Panc1 (cell line): ENCODE measurements around the gene GNS. TPM values are rescaled to one million over a fixed set of nuclear protein-coding genes. Genes with fewer than 3 reads are reported as not detected.

Experiments used
- ATAC-seq: fragments of 200-7000 bp; cut with Tn5 transposase; 2 replicates; pipeline ENCODE4 v1.9.1; 2020; ENCODE audit warnings: mild to moderate bottlenecking, moderate library complexity
- BruUV-seq: library from RNA; stranded (reverse); fragments of 400-500 nt; replicated peaks from 2 replicates; lab custom pipeline; 2021; lab: Mats Ljungman, UMichigan
- CTCF ChIA-PET: fragments of 300-600 bp; sonication (Branson Sonifier 250); formaldehyde crosslinking; loops from one replicate; lab custom pipeline; 2022; ENCODE audit warnings: antibody characterized with exemption; lab: Charles Lee
- POLR2A ChIA-PET: fragments of 300-600 bp; sonication (Branson Sonifier 250); formaldehyde crosslinking; loops from one replicate; lab custom pipeline; 2022; ENCODE audit warnings: antibody characterized with exemption; lab: Charles Lee
- DNase-seq: peaks from one replicate; pipeline ENCODE4 v3.0.0-alpha.2; 2010; ENCODE audit warnings: low read depth, low spot score
- H3K27ac ChIP-seq: 2 replicates; pipeline ENCODE4 v1.5.1; 2011; ENCODE audit warnings: mild to moderate bottlenecking, low read length, inconsistent platforms
- H3K27me3 ChIP-seq: fragments of 200-500 bp; sonication (Bioruptor generic); 2 replicates; pipeline ENCODE4 v1.6.0; 2014; ENCODE audit warnings: low read length, inconsistent platforms; ENCODE audit not compliant: control insufficient read depth, insufficient read depth
- H3K36me3 ChIP-seq: fragments of 200-500 bp; sonication (Bioruptor generic); 2 replicates; pipeline ENCODE4 v1.5.1; 2014; ENCODE audit warnings: inconsistent platforms, mild to moderate bottlenecking, low read length, moderate library complexity; ENCODE audit not compliant: control insufficient read depth, insufficient read depth
- H3K4me1 ChIP-seq: 2 replicates; pipeline ENCODE4 v1.5.1; 2011; ENCODE audit warnings: inconsistent platforms, mild to moderate bottlenecking, low read length, moderate library complexity; ENCODE audit not compliant: control insufficient read depth, insufficient read depth
- H3K4me3 ChIP-seq, 2 experiments: 2 replicates each; pipeline ENCODE4 v1.5.1; 2011 to 2012; ENCODE audit warnings: low read depth in 2 of 2, low read length in 2 of 2, mild to moderate bottlenecking in 2 of 2, inconsistent platforms in 1 of 2, moderate library complexity in 1 of 2
- H3K9me3 ChIP-seq: fragments of 200-500 bp; sonication (Bioruptor generic); 2 replicates; pipeline ENCODE4 v1.5.1; 2014; ENCODE audit warnings: low read depth, mild to moderate bottlenecking, inconsistent platforms, low read length, moderate library complexity; ENCODE audit not compliant: control insufficient read depth, insufficient read depth
- POLR2AphosphoS5 ChIP-seq: IDR thresholded peaks from 2 replicates; pipeline ENCODE4 v1.6.1; 2012; ENCODE audit warnings: mild to moderate bottlenecking, low read depth, low read length, moderate library complexity
- SIN3A ChIP-seq: IDR thresholded peaks from 2 replicates; pipeline ENCODE4 v1.6.1; 2012; ENCODE audit warnings: low read depth, mild to moderate bottlenecking, low read length, moderate library complexity, borderline replicate concordance; ENCODE audit not compliant: insufficient read depth
- TCF7L2 ChIP-seq: IDR thresholded peaks from 2 replicates; pipeline ENCODE4 v1.6.1; 2011; ENCODE audit warnings: mild to moderate bottlenecking, low read depth, low read length, inconsistent platforms
- in situ Hi-C: cut with HindIII; loops from 2 replicates; pipeline ENCODE4 v1.10.0; 2016; ENCODE audit warnings: low sequenced_read_pairs, low pct_unique_long_range_greater_than_20kb
- intact Hi-C: fragments of 100-400 bp; cut with micrococcal nuclease; formaldehyde crosslinking; loops from one replicate; pipeline ENCODE4 v1.10.0; 2022; ENCODE audit not compliant: unreplicated experiment
- total RNA-seq: library from RNA; stranded (reverse); gene quantifications from one replicate; pipeline ENCODE4 v1.2.1, GENCODE V29; 2021; ENCODE audit not compliant: unreplicated experiment
- TF ChIP-seq, protein P1 (sequence below): fragments of 450-650 bp; IDR thresholded peaks from 2 replicates; pipeline ENCODE4 v1.5.1; 2017; ENCODE audit warnings: mild to moderate bottlenecking
- TF ChIP-seq, protein P2 (sequence below), 2 experiments: IDR thresholded peaks; 2 replicates each; pipeline ENCODE4 v1.6.1; 2011 to 2012; ENCODE audit warnings: low read depth in 2 of 2, control low read depth in 1 of 2, low read length in 1 of 2, mild to moderate bottlenecking in 1 of 2, moderate library complexity in 1 of 2; ENCODE audit not compliant: insufficient read depth in 1 of 2

GNS gene
- total RNA-seq, 1 experiment from 2014 or later: 117 TPM

DNA sequence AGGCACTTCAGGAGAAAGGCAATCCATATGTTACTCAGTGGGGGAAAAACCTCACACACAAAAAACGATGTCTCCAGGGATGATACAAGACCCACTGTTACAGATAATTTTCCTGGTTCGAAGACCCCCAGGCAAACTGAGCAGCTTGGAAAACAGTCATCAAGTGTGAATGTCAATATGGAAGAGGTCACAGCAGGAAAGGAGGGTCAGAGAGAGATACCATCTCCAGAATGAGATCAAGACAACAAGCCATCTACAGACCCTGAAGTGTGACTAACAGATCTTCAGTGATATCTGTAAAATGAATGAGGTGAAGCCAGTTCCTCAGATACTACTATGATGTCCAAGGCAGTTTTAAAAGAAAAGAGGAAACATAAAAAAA is 28.6 kb downstream of the GNS start:
- Histone ChIP-seq H3K4me1 (no peaks in the 10 kb centered on the region), H3K27me3 (no peaks in the 10 kb centered on the region), H3K4me3 (no peak overlapping the region), H3K9me3 (no peaks in the 10 kb centered on the region), H3K36me3 (no peaks in the 10 kb centered on the region), H3K27ac (no peak overlapping the region)
- POLR2A ChIA-PET: interaction anchor here (0.5 kb wide), 1 partner anchor 9 kb away, joined by 4 read pairs; no protein-coding TSS in a partner anchor
- TF ChIP-seq TCF7L2 (no peak), SIN3A (no peak), POLR2AphosphoS5 (no peak)
- TF ChIP-seq, protein P1, sequence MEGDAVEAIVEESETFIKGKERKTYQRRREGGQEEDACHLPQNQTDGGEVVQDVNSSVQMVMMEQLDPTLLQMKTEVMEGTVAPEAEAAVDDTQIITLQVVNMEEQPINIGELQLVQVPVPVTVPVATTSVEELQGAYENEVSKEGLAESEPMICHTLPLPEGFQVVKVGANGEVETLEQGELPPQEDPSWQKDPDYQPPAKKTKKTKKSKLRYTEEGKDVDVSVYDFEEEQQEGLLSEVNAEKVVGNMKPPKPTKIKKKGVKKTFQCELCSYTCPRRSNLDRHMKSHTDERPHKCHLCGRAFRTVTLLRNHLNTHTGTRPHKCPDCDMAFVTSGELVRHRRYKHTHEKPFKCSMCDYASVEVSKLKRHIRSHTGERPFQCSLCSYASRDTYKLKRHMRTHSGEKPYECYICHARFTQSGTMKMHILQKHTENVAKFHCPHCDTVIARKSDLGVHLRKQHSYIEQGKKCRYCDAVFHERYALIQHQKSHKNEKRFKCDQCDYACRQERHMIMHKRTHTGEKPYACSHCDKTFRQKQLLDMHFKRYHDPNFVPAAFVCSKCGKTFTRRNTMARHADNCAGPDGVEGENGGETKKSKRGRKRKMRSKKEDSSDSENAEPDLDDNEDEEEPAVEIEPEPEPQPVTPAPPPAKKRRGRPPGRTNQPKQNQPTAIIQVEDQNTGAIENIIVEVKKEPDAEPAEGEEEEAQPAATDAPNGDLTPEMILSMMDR: no peak
- TF ChIP-seq, protein P2, sequence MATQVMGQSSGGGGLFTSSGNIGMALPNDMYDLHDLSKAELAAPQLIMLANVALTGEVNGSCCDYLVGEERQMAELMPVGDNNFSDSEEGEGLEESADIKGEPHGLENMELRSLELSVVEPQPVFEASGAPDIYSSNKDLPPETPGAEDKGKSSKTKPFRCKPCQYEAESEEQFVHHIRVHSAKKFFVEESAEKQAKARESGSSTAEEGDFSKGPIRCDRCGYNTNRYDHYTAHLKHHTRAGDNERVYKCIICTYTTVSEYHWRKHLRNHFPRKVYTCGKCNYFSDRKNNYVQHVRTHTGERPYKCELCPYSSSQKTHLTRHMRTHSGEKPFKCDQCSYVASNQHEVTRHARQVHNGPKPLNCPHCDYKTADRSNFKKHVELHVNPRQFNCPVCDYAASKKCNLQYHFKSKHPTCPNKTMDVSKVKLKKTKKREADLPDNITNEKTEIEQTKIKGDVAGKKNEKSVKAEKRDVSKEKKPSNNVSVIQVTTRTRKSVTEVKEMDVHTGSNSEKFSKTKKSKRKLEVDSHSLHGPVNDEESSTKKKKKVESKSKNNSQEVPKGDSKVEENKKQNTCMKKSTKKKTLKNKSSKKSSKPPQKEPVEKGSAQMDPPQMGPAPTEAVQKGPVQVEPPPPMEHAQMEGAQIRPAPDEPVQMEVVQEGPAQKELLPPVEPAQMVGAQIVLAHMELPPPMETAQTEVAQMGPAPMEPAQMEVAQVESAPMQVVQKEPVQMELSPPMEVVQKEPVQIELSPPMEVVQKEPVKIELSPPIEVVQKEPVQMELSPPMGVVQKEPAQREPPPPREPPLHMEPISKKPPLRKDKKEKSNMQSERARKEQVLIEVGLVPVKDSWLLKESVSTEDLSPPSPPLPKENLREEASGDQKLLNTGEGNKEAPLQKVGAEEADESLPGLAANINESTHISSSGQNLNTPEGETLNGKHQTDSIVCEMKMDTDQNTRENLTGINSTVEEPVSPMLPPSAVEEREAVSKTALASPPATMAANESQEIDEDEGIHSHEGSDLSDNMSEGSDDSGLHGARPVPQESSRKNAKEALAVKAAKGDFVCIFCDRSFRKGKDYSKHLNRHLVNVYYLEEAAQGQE (IDR thresholded peaks at IDR 0.05; ENCODE audit: insufficient read depth in 1 of 2, low read depth in 2 of 2, low read length in 1 of 2): no peak
- intact Hi-C loops: no loop called here
- no peak for DNase-seq
- in situ Hi-C loops: no loop called here
- no TSS peak for BruUV-seq
- CTCF ChIA-PET: no interaction called here
- ATAC-seq: no peak

DNA sequence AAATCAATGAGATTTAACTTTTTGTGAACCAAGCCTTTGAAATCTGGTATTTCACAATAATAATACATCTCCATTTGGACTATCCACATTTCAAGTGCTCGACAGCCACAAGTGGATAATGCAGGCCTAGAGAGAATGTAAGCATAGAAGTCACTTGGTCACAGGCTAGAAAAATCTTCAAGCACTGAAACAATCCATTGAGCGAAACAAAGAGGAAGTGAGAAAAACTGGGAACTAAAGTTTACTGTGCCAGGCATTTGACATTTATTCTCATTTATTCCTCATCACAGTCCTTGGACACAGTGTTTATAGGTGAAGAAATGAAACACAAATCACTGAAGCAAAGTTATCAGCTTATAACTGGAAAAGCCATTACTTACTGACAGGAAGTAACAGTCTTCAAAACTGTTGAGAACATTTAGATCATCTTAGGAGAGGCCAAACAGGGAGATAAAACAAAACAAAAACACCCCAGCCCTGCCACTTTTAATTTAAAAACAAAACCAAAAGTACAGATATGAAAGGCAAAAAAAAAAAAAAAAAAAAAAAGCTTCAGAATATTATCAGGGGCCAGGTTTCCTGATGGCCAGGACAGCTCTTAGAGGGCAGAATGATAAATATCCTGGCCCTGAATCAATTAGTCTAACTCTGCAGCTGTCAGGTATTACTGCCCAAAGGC is 29.2 kb downstream of the GNS start:
- intact Hi-C loops (no loop called here), in situ Hi-C loops (no loop called here)
- no peaks in the 10 kb centered on the region for H3K36me3 ChIP-seq
- no peak for ATAC-seq
- no peaks in the 10 kb centered on the region for H3K27me3 ChIP-seq
- BruUV-seq: no TSS peak
- POLR2A ChIA-PET: interaction anchor here (0.5 kb wide), 1 partner anchor 9 kb away, joined by 4 read pairs; no protein-coding TSS in a partner anchor
- H3K4me1 ChIP-seq: no peaks in the 10 kb centered on the region
- TF ChIP-seq, protein P2 (IDR thresholded peaks at IDR 0.05; ENCODE audit: insufficient read depth in 1 of 2, low read depth in 2 of 2, low read length in 1 of 2): no peak
- TF ChIP-seq TCF7L2: no peak
- TF ChIP-seq POLR2AphosphoS5: no peak
- TF ChIP-seq SIN3A: no peak
- TF ChIP-seq, protein P1: no peak
- no peak for DNase-seq
- CTCF ChIA-PET: interaction anchor here (0.6 kb wide), 1 partner anchor 40 kb away, joined by 4 read pairs; no protein-coding TSS in a partner anchor
- no peak overlapping the region for H3K27ac ChIP-seq
- H3K4me3 ChIP-seq: no peak overlapping the region
- no peaks in the 10 kb centered on the region for H3K9me3 ChIP-seq
